Measurements from ENCODE around the gene LMO1. TPM values are rescaled to one million over a fixed set of nuclear protein-coding genes. Genes with fewer than 3 reads are reported as not detected.

Gene LMO1
- total RNA-seq, 1 donor from 2014 or later: not detected

- Histone ChIP-seq H3K36me3 (no peaks in the 10 kb centered on the region), H3K4me1 (peaks cover 14% of the 10 kb centered on the region), H3K4me3 (no peak overlapping the region), H3K9me3 (no peaks in the 10 kb centered on the region), H3K27me3 (peaks cover 30% of the 10 kb centered on the region), H3K27ac (no peak overlapping the region)
- intact Hi-C loops (cut with DNase I): no loop called here
- no peak for TF ChIP-seq CTCF (IDR thresholded peaks at IDR 0.05)
- DNase-seq (peak; percentile 30), ATAC-seq (no peak)
These were observed 4.9 kb downstream of the LMO1 start for GRCh38 chr11:8258784-8259183.

GRCh38 chr11:8258289-8258688, 5.4 kb downstream of the LMO1 start:
- peak; percentile 38 for DNase-seq

GRCh38 chr11:8257003-8257664, 6.5 kb downstream of the LMO1 start:
- no peak for TF ChIP-seq CTCF (IDR thresholded peaks at IDR 0.05)
- Histone ChIP-seq H3K27me3 (peaks cover 15% of the 10 kb centered on the region), H3K27ac (no peak overlapping the region), H3K36me3 (no peaks in the 10 kb centered on the region), H3K4me3 (no peak overlapping the region), H3K4me1 (peaks cover under 1% of the 10 kb centered on the region), H3K9me3 (no peaks in the 10 kb centered on the region)
- ATAC-seq (no peak), DNase-seq (peak; percentile 40)
- intact Hi-C loops (cut with DNase I): no loop called here

More at GRCh38 chr11:8258289-8258688, 5.4 kb downstream of the LMO1 start:
- Histone ChIP-seq H3K27me3 (peaks cover 25% of the 10 kb centered on the region), H3K27ac (no peak overlapping the region), H3K4me3 (no peak overlapping the region), H3K4me1 (peaks cover 9% of the 10 kb centered on the region), H3K36me3 (no peaks in the 10 kb centered on the region), H3K9me3 (no peaks in the 10 kb centered on the region)
- intact Hi-C loops (cut with DNase I): no loop called here
- ATAC-seq: no peak
- TF ChIP-seq CTCF (IDR thresholded peaks at IDR 0.05): no peak

GRCh38 chr11:8256271-8257002, 7.2 kb downstream of the LMO1 start:
- peak; percentile 27 for DNase-seq
- H3K4me1 ChIP-seq: no peaks in the 10 kb centered on the region
- no peaks in the 10 kb centered on the region for H3K9me3 ChIP-seq
- H3K27ac ChIP-seq: no peak overlapping the region
- H3K27me3 ChIP-seq: peaks cover 9% of the 10 kb centered on the region
- H3K4me3 ChIP-seq: no peak overlapping the region
- no peak for TF ChIP-seq CTCF (IDR thresholded peaks at IDR 0.05)
- H3K36me3 ChIP-seq: no peaks in the 10 kb centered on the region
- no peak for ATAC-seq
- intact Hi-C loops (cut with DNase I): no loop called here

GRCh38 chr11:8253566-8253965, 10.1 kb downstream of the LMO1 start:
- Histone ChIP-seq H3K9me3 (no peaks in the 10 kb centered on the region), H3K4me3 (no peak overlapping the region), H3K4me1 (no peaks in the 10 kb centered on the region), H3K27me3 (no peaks in the 10 kb centered on the region), H3K27ac (no peak overlapping the region), H3K36me3 (no peaks in the 10 kb centered on the region)
- ATAC-seq: no peak
- intact Hi-C loops (cut with DNase I): no loop called here
- DNase-seq: peak; percentile 21
- TF ChIP-seq CTCF (IDR thresholded peaks at IDR 0.05): no peak
